PFSK-1 (cell line): ENCODE results near the gene DISC1.

ENCODE experiments used
- POLR2AphosphoS5 ChIP-seq: IDR thresholded peaks from 2 replicates; pipeline ENCODE4 v1.6.1; 2012; ENCODE audit warnings: low read depth, mild to moderate bottlenecking, control low read depth, low read length, moderate library complexity
- REST ChIP-seq, 2 experiments: IDR thresholded peaks; 2 replicates each; pipeline versions ENCODE4 v1.6.1 to v1.8.0; 2011 to 2012; ENCODE audit warnings: low read depth in 2 of 2, low read length in 2 of 2, control low read depth in 1 of 2, inconsistent platforms in 1 of 2, mild to moderate bottlenecking in 1 of 2, moderate library complexity in 1 of 2; ENCODE audit not compliant: insufficient read depth in 1 of 2
- SIN3A ChIP-seq: IDR thresholded peaks from 2 replicates; pipeline ENCODE4 v1.6.1; 2012; ENCODE audit warnings: mild to moderate bottlenecking, low read length, moderate library complexity, borderline replicate concordance; ENCODE audit not compliant: insufficient read depth
- TAF1 ChIP-seq: IDR thresholded peaks from 2 replicates; pipeline ENCODE4 v1.6.1; 2012; ENCODE audit warnings: low read length, control low read depth, borderline replicate concordance; ENCODE audit not compliant: insufficient read depth

- TF ChIP-seq TAF1, result no peak
- no peak for TF ChIP-seq REST (IDR thresholded peaks at IDR 0.05; ENCODE audit: insufficient read depth in 1 of 2, low read depth in 2 of 2, low read length in 2 of 2)
- no peak for TF ChIP-seq POLR2AphosphoS5
- no peak for TF ChIP-seq SIN3A
Observed at GRCh38 chr1:232047473-232047872, 420.9 kb downstream of the DISC1 start.
